ENCODE measurements around the gene BRD7.

DNA sequence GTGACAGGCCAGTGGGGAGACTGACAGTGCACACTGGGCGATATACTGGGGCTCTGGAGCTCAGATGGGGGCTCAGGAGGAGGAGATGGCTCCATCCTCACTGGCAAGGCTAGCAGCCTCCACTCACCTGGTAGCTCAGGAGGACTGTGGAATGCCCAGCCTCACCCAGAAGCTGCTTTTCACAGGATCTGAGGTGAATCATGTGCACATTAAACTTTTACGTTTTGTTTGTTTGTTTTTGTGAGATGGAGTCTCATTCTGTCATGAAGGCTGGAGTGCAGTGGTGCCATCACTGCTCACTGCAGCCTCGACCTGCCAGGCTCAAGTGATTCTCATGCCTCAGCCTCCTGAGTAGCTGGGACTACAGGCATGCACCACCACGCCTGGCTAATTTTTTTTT lies 73.8 kb downstream of the BRD7 start:
- TF ChIP-seq, protein P1, sequence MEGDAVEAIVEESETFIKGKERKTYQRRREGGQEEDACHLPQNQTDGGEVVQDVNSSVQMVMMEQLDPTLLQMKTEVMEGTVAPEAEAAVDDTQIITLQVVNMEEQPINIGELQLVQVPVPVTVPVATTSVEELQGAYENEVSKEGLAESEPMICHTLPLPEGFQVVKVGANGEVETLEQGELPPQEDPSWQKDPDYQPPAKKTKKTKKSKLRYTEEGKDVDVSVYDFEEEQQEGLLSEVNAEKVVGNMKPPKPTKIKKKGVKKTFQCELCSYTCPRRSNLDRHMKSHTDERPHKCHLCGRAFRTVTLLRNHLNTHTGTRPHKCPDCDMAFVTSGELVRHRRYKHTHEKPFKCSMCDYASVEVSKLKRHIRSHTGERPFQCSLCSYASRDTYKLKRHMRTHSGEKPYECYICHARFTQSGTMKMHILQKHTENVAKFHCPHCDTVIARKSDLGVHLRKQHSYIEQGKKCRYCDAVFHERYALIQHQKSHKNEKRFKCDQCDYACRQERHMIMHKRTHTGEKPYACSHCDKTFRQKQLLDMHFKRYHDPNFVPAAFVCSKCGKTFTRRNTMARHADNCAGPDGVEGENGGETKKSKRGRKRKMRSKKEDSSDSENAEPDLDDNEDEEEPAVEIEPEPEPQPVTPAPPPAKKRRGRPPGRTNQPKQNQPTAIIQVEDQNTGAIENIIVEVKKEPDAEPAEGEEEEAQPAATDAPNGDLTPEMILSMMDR (IDR thresholded peaks at IDR 0.05), result no peak
- TF ChIP-seq EP300 (IDR thresholded peaks at IDR 0.05) (no peak), POLR2AphosphoS5 (IDR thresholded peaks at IDR 0.05) (no peak)

All from sigmoid colon (tissue), 4 donors.